ENCODE data around the gene FAR2.
"Not testable (repeated sequence)": the region's sequence is repeated elsewhere in the genome, so short reads cannot be mapped to it uniquely, and the experiment has no call there.

FAR2 gene

DNA sequence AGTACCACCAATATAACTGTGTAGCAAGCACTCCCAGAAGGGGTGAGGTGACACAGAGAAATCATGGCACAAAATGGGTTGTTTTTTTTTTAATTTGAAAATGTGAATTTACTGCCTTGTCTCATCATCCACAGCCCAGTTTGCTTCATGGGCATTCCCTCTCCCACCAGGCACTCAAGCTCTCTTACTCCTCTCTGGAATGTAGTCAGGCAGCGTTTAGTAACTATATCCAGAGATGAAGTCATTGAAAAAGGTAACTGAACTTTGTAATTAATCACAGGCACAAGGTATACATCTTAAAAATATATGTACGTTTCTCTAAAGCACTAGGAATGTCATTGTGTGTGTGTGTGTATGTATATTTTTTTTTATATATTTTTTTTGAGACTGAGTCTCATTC, 91.4 kb downstream of the FAR2 start:
- no peak for DNase-seq

DNA sequence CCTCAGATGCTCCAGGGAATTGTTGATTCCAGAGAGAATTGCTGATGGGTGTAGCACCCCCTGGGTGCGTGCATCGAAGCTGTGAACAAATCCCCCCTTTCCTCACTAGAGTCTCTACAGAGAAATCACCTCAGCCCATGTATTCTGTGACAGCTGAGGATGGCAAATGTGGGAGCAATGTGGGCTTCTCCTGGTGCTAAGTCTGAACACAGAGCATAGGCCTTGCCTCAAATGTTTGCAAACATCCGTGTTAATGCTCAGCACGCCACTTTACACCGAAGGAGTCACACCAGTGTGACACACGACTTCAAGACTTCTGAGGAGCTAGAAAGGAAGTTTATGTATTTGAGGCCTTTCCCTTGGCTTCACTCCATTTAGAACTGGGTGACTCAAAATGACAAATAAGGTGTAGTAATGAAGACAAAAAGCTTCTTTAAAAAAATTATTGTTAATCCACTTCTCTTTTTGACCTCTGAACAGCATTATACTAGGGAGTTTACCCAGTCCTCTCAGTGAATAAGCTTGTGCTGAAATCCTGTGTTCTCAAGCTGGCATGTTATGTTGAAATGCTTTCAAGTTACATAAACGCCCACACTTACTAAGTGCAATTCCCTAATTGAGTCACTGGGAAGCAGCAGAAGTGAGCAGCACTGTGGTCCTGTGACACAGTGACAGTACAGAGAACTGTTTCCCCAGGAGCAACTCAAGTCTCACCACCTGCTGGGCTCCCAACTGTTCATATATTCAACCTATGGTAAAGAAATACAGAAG, 92.9 kb downstream of the FAR2 start:
- DNase-seq = no peak

DNA sequence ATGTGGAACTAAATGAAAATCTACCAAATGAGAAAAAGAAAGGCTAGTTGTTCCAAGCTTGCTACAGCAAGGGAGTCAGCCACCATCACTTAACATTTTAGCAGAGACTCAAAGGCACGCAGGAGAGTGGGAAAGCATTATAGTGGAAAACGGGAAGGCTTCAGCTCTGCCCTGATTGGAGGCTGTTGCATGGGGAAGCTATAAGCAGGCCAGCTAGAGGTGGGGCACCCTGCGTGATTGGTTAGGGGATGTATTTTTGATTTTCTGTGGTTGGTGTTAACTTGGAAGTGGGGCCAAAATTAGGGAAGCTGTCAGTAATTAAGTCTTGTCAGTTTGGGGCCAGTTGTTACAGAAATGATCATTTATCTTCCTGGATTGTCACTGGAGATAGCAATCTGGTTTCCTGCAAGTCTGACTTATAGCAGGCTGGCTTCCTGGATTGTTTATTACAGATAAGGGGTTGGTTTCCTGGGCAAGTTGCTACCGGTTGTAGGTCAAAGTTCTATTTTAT, 93.9 kb downstream of the FAR2 start:
- no peak for DNase-seq

DNA sequence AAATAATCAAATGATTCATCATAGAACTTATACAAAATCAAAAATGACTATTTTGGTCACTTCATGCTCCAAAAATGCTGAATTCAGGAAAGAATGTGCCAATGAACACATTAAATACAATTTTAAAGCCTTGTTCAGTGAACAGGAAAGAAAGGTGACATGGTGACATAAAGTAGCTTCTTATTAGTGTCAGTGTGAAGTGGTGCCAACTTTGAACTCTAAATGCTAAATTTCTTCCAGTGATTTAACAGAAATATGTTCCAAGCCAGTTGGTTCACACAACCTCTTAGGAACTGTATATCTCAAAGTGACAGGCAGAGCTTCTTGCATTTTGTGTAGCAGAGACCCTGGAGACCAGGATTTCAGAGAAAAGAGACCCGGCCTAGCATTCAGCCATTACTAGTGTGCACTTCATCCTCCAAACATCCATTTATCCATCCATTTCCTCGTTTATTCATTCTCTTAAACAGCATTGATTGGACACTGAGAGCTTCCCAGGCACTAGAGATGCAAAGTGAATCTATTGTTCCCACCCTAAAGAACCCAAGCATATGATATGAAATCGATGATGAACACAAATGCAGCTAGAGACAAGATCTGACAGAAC, 95.2 kb downstream of the FAR2 start:
- DNase-seq = no peak

DNA sequence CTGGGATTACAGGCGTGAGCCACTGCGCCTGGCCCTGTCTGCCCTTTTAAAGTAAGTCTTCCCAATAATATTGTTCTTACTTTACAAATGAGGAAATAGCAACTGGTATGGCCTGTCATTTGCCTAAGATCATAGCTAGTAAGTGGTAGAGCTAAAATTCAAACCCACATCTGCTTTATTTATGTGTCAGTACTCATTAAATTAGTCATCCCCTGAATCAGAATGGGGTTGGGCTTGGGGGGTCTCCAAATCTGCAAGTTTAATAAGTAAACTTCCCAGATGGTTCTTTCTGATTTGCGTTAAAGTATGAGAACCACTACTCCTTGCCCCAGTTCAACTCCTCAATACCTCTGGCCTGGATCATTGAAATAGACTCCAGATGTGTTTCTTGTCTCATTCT, 96.2 kb downstream of the FAR2 start:
- DNase-seq = no peak

DNA sequence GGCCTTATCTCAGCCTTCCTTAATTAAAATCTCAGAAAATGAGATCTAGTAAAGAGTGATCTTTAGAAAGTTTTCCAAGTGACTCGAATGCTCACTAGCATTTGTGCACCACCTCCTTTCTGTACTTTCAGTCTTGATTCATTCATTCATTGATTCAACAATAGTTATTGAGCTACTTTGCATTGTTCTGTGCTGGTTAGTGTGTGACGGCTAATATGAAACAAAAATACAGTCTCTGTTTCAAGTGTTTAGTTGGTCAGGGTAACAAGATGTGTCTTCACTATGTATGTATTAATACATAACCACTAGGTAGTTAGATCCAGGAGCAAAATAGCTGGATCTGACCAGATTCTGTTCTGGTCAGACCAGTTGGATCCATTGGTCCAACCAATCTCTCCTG, 100.9 kb downstream of the FAR2 start:
- no peak for DNase-seq

DNA sequence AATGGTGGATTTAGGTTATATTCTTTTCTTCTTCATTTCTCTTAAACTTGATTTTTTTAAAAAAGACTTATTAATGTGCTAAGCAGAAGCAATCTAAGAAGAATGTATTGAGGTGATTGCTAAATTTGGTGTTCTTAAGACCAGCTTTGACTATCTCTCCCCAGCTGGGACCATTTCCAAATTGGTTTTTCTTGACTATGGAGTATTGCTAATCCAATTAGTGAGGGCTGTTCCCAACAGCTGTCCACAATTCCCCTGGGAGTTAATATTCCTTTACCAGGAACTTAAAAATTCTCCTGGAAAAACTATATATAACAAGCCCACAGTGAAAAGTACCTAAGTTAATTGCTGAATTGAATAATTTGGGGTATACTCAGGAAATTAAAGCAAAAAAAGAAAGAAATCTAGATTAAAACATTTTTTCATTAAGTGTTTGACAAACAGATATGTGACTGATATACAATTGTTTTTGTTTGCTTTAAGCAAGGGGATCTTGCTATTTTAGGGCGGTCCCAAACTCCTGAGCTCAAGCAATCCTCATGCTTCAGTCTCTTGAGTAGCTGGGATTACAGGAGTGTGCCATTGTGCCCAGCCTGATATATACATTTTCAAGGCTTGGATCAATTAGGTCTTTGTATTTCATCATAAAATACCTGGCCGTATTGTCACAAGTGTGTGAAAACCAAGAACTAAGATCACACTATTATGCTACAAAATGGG, 105.0 kb downstream of the FAR2 start:
- DNase-seq = no peak

DNA sequence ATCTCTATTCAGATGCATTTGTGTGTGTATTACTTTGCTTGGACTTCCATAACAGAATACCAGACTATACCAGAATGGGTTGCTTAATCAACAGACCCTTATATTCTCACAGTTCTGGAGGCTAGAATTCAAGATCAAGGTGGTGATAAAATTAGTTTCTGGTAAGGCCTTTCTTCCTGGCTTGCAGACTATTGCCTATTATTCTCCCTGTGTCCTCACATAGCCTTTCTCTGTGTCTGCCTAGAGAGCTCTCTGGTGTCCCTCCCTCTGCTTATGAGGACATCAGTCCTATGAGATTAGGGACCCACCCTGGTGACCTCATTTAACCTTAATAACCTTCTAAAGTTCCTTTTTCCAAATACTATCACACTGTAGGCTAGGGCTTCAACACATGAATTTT, 106.0 kb downstream of the FAR2 start:
- DNase-seq = no peak

DNA sequence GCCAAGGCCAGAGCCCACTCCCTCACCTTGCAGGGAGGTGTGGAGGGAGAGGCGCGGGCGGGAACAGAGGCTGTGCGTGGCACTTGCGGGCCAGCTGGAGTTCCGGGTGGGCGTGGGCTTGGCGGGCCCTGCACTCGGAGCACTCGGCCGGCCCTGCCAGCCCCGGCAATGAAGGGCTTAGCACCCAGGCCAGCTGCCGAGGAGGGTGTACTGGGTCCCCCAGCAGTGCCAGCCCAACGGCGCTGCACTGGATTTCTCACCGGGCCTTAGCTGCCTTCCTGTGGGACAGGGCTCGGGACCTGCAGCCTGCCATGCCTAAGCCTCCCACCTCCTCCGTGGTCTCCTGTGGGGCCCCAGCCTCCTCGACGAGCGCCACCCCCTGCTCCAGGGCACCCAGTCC, 107.5 kb downstream of the FAR2 start:
- DNase-seq = no peak

DNA sequence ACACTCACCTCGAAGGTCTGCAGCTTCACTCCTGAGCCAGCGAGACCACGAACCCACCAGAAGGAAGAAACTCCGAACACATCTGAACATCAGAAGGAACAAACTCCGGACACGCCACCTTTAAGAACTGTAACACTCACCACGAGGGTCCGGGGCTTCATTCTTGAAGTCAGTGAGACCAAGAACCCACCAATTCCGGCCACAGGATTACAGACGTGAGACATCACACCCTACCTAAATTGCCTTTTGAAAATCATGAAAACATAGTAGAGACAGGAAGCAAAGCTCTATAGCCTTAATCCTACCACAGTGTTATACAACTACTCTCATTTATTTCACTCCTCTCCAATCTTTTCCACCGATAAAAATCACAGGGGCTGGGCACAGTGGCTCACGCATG, 108.6 kb downstream of the FAR2 start:
- DNase-seq = not testable (repeated sequence)

DNA sequence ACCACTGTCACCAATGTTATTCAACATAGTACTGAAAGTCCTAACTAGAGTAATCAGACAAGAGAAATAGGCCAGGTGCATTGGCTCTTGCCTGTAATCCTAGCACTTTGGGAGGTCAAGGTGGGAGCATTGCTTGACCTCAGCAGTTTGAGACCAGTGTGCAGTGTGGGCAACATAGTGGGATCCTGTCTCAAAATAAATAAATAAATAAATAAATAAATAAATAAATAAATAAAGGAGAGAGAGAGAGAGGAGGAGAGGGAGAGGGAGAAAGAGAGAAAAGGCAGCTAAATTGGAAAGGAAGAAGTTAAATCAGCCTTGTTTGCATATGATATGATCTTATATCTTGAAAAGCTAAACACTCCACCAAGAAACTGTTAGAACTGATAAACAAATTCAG, 115.3 kb downstream of the FAR2 start:
- DNase-seq = no peak

DNA sequence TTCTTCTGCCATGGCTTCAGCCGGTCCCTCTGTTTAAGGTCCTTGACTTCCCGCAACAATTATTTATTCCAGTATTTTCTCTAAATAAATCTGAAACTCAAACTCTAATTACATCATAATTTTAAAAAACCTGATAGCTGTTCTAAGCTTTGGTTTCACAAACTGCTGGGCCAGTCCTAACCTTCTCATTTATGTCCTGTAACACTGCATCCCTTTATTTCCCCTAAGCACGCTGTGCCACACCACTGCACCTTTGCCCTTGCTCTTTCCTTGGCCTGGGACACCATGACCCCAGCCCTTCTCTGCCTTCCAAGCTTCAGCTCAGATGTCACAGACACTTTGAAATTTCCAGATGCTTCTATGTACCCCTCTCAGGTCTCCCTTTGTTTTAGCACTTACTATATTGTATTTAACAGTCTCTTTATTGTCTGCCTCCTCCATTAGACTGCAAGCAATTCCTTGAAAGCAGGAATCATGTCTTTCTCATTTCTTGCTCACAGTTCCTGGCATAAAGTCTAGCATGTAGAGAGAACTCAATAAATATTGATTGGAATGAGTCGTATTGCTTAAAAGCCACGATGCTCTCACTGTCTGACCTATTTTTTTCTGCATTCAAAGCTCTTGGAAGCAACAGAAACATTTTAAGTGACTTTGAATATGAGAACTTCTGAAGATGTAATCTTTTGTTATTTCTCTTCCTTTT, 120.8 kb downstream of the FAR2 start:
- no peak for DNase-seq

DNA sequence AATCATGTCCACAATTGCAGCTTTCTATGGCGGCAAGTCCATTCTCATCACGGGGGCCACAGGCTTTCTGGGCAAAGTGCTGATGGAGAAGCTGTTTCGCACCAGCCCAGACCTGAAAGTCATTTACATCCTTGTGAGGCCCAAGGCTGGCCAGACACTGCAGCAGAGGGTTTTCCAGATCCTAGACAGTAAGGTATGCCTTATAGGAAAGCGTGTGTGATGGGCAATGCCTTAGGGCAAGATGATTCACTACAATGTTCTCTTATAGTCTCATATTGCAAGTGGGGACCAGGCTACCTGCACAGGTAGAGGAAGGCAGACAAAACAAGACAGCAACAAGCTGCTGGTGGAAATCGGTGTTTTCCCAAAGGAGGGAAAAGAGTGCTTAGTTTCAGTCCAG, 121.4 kb downstream of the FAR2 start:
- no peak for DNase-seq

DNA sequence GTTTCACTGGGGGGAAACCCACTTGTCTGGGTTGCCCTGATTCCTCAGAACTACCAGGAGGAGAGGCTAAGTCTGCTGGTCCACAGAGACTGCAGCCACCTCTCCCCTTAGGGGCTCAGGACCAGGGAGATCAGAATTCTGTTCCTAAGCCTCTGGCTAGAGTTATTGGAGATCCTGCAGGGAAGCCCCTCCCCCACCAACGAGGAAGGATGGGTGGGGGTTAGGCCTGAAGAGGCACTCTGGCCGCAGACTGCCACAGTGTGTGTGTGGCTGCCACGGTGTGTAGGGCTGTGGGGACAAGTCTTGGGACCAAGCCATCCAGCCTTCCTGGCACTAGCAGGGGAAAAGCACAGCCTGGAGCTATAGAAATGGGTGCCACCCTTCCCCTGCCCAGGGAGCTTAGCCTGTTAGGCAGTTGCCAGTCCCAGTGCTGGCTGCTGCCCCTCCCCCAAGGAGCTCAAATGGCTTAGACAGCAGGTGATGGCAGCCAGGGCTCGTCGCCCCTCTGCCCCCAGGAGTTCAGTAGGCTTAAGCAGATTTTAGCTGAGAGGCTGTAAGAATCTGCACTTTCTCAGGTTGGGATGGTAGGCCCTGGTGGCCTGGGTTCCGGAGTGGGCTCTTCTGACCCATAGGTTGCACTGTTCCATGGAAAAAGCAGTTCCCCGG, 124.2 kb downstream of the FAR2 start:
- DNase-seq = no peak

DNA sequence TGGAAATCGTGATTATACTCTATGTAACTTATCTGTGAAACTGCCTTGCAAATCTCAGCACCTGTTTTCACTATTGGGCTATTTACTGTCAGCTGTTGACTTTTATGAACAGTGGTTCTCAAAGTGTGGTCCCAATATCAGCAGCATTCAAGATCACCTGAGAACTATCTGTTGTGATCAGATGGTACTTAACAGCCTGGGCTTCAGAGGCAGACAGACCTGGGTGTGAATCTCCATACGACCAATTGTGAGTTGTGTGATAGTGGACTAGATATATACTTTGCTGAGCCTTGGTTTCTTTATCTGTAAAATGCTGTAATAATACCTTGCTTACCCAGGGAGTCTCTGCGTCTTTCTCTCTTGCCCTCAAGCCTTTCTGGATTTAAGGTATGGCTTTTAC, 126.8 kb downstream of the FAR2 start:
- DNase-seq = no peak

DNA sequence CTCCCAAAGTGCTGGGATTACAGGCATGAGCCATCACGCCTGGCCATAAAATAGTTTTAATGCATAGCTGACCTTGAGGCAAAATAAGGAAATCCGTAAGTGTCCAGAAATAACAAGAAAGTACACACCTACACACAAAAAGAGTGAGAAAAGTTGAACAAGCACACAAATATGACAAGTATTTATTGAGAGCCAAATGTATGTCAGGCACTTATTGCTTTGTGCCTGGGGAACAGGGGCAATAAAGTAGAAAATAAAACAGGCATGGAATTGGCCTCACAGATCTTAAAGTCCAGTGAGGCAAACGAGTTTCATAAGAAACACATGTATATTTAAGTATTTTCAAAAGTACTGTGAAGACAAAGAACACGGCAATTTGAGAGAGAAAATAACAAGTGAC, 128.2 kb downstream of the FAR2 start:
- no peak for DNase-seq

DNA sequence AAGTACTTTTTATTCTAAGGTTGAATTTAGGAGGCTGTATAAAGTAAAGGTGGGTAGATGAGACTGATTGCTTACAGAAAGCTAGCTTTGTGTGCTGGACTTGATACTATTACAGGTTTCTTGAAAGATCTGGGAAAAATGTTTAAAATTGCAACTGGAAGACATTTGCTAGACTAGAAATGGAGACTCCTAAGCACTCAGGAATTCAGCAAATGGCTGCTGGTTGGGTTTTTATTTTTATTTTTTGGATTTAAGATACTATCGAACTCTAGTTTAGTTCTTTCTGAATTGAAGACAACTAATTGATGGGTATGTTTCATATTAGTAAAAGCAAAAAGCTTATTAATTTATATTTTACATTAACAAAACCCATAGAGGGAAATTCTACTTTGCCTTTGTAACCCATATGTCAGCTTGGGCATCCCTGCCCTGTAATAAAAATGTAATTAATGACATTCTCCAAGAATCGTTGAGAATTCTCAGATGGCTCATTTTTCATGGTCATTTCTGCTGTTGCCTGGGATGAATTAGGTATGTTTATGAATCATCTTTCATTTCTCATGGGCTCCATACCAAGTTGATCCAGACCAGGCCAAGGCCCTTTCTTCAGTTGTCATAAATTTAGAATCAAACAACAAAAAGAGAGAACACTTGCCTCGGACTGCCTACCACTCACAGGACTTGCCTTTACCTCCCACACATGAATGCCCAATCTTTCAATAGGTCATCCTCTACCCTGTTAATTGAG, 129.8 kb downstream of the FAR2 start:
- no peak for DNase-seq

DNA sequence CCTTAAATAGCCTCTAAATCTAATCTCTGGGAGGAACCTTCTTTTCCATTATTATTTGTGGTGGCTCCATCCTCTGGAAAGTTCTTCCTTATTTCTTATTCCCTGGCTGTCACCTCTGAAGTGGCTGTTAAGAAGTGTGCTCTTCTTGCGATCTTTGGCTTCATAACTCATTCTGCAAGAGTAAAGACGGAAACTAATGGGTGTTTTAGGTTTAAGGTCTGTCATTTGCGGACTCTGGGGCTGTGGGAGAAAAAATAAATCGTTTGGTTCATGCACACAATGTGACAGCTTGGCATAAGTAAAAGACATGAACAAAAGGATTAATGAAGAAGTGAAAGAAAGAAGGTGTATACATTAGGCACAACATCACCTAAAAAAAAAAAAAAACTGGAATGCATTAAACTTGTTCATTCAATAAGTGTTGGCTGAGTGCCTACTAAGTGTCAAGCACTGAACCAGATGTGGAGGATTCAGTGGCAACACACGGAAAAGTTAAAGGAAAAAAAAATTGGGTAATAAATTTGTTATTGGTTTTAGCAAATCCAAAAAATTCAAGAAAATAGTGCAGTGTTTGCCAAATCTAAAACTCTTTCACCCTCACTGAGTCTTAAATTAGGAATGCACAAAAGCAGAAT, 132.4 kb downstream of the FAR2 start:
- no peak for DNase-seq

DNA sequence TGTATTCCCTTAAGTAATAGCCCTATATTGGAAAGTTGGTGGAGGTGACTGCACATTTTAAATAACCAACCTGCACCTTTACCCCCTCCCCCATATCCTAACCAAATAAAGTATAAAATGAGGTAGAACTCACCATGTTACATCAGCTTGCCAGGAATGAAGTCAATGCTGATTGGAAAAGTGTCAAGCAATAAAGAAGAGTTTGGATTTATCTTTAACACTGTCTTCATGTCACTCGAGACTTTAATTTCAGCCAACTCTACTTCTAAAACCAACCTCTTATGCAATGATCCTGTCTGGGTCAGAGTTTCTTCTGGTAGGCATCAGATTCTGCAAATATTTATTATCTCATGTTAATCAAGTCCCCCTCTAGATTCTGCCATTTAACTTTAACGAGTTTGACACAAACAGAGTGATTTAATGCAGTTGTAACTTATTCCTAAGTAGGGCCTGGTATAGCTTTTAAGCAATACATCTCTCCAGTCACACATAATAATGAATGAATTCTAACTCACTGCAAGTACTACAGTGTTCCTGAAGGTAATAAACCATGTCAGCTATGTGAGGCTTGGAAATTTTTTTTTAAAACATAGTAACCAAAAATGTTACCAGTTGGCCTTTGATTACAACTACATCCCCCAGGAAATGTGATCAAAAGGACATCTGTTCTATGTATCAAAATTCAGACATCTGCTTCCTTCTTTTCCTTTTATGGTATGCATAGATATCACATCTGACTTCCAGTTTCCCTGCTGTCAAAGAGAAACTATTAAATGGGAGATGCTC, 133.1 kb downstream of the FAR2 start:
- no peak for DNase-seq

DNA sequence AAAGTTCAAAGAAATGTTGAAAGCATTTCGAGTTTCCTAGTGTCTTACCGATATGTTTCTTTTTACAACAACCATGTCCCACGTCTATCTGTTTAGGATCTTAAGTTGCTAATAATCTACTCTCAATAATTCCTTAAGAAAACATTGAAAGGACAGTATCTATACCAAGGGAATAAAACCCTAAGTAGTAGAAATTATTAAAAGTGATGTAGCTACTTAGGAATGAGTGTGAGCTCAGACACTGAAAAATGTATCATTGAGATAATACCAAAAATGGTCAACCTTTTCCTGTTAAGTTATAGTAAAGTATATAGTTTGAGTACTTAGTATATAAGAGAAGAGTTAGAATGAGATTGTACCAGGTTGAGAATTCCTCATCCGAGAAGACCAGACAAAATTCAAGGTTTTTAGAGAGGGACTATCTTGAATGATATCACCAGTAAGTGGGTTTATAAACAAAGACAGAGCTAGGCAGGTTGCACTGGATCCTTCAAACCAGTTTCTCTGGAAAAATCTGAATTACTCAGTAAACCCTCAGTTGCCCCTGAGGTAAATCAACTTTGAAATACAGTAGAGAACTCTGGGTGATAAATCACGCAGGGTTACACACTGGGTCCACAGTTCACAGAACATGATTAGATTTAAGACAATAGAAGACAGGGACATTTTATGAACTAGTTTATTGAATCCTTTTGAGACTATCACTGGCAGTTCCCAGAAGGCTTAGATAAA, 135.1 kb downstream of the FAR2 start:
- DNase-seq = no peak
